Progenitor cell of endocrine pancreas (in vitro differentiated cells): Measurements from ENCODE around the gene TBKBP1. TPM values are rescaled to one million over a fixed set of nuclear protein-coding genes. Genes with fewer than 3 reads are reported as not detected.

ENCODE experiments used
- DNase-seq: peaks from one replicate; pipeline ENCODE4 v3.0.0; 2021; ENCODE audit warnings: low spot score; ENCODE audit not compliant: unreplicated experiment
- H3K27ac Mint-ChIP-seq: 2 replicates; pipeline ENCODE4 v1.8.0; 2021; ENCODE audit warnings: mild to moderate bottlenecking, moderate library complexity, mixed read lengths
- H3K27me3 Mint-ChIP-seq: 2 replicates; pipeline ENCODE4 v1.8.0; 2021; ENCODE audit warnings: mixed read lengths
- H3K36me3 Mint-ChIP-seq: 2 replicates; pipeline ENCODE4 v1.8.0; 2022; ENCODE audit warnings: mixed read lengths; ENCODE audit not compliant: insufficient read depth
- H3K4me1 Mint-ChIP-seq: 2 replicates; pipeline ENCODE4 v1.8.0; 2021; ENCODE audit warnings: low read depth, mixed read lengths
- H3K4me3 Mint-ChIP-seq: 2 replicates; pipeline ENCODE4 v1.8.0; 2021; ENCODE audit warnings: low read depth, mild to moderate bottlenecking, moderate library complexity, mixed read lengths
- H3K9me3 Mint-ChIP-seq: 2 replicates; pipeline ENCODE4 v1.8.0; 2021; ENCODE audit warnings: low read depth, mixed read lengths
- total RNA-seq: library from RNA; stranded (reverse); gene quantifications from 2 replicates; pipeline ENCODE4 v1.2.1, GENCODE V29; 2021
- TF ChIP-seq, protein P1 (sequence below): fragments of 200-600 bp; sonication (generic); IDR thresholded peaks from one replicate; pipeline ENCODE4 v1.5.0; 2021; ENCODE audit warnings: antibody characterized with exemption, mild to moderate bottlenecking; ENCODE audit not compliant: unreplicated experiment

The TBKBP1 gene
- total RNA-seq, 1 donor from 2014 or later = 21.7 TPM

GRCh38 chr17:47757386-47757785, 63.4 kb downstream of the TBKBP1 start:
- Mint-ChIP-seq H3K9me3 (peaks cover 3% of the 10 kb centered on the region), H3K4me3 (no peak overlapping the region), H3K27me3 (peaks cover 52% of the 10 kb centered on the region), H3K4me1 (no peaks in the 10 kb centered on the region), H3K27ac (no peak overlapping the region), H3K36me3 (no peaks in the 10 kb centered on the region)
- TF ChIP-seq, protein P1, sequence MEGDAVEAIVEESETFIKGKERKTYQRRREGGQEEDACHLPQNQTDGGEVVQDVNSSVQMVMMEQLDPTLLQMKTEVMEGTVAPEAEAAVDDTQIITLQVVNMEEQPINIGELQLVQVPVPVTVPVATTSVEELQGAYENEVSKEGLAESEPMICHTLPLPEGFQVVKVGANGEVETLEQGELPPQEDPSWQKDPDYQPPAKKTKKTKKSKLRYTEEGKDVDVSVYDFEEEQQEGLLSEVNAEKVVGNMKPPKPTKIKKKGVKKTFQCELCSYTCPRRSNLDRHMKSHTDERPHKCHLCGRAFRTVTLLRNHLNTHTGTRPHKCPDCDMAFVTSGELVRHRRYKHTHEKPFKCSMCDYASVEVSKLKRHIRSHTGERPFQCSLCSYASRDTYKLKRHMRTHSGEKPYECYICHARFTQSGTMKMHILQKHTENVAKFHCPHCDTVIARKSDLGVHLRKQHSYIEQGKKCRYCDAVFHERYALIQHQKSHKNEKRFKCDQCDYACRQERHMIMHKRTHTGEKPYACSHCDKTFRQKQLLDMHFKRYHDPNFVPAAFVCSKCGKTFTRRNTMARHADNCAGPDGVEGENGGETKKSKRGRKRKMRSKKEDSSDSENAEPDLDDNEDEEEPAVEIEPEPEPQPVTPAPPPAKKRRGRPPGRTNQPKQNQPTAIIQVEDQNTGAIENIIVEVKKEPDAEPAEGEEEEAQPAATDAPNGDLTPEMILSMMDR = no peak
- no peak for DNase-seq

- TF ChIP-seq, protein P1 = no peak
- H3K36me3 Mint-ChIP-seq = no peaks in the 10 kb centered on the region
- no peak overlapping the region for H3K27ac Mint-ChIP-seq
- peaks cover 43% of the 10 kb centered on the region for H3K27me3 Mint-ChIP-seq
- peaks cover 3% of the 10 kb centered on the region for H3K9me3 Mint-ChIP-seq
- no peak for DNase-seq
- H3K4me3 Mint-ChIP-seq = no peak overlapping the region
- H3K4me1 Mint-ChIP-seq = no peaks in the 10 kb centered on the region
Observed at GRCh38 chr17:47760409-47761140, 66.6 kb downstream of the TBKBP1 start.

Other genes with a start within 250 kb of the TBKBP1 start
- gene NPEPPS, start 163.1 kb upstream of the TBKBP1 start, total RNA-seq = 179 and 200 TPM in 2 replicates
- gene KPNB1, start 44.2 kb upstream of the TBKBP1 start, total RNA-seq = 379 and 386 TPM in 2 replicates
- not detected in 2 replicates for gene TBX21, start 39.1 kb downstream of the TBKBP1 start, total RNA-seq
- gene OSBPL7, start 127.6 kb downstream of the TBKBP1 start, total RNA-seq = 20.5 and 26.2 TPM in 2 replicates
- gene MRPL10, start 137.4 kb downstream of the TBKBP1 start, total RNA-seq = 41.1 and 44.1 TPM in 2 replicates
- gene LRRC46, start 137.5 kb downstream of the TBKBP1 start, total RNA-seq = 1.3 and 1.7 TPM in 2 replicates
- 58.6 and 59.0 TPM in 2 replicates for gene SCRN2, start 147.1 kb downstream of the TBKBP1 start, total RNA-seq
- gene SP6, start 157.0 kb downstream of the TBKBP1 start, total RNA-seq = 0.74 and 1.1 TPM in 2 replicates
- 16.0 and 18.6 TPM in 2 replicates for gene SP2, start 202.1 kb downstream of the TBKBP1 start, total RNA-seq
- 11.9 and 12.2 TPM in 2 replicates for gene PNPO, start 247.4 kb downstream of the TBKBP1 start, total RNA-seq